ENCODE data around the gene TMEM207. TPM values are rescaled to one million over a fixed set of nuclear protein-coding genes. Genes with fewer than 3 reads are reported as not detected.
A peak's percentile ranks its signal among the peaks of the same experiment; 100 is the strongest.

Gene TMEM207
- total RNA-seq (2.1 and 2.9 TPM in 2 replicates), polyA plus RNA-seq (1.3 and 1.5 TPM in 2 replicates)

- Histone ChIP-seq H3K4me2 (peak within 1 kb of the TSS; percentile 5), H3K9me2 (replicated peaks; ENCODE audit: insufficient read depth) (no peaks in the 10 kb centered on the region), H3K9me3 (ENCODE audit: low read depth) (no peaks in the 10 kb centered on the region), H3K4me3 (no peak within 1 kb of the TSS), H4K20me1 (ENCODE audit: insufficient read depth, poor library complexity, severe bottlenecking) (no peaks in the 10 kb centered on the region), H2AFZ (no peak within 1 kb of the TSS), H3K4me1 (ENCODE audit: insufficient read depth) (peaks cover 14% of the 10 kb centered on the region), H3K36me3 (replicated peaks; ENCODE audit: insufficient read depth, low read depth) (no peaks in the 10 kb centered on the region), H3K27ac (peak within 1 kb of the TSS; percentile 5), H3K79me2 (no peaks in the 10 kb centered on the region), H3K27me3 (no peaks in the 10 kb centered on the region)
- WGBS (ENCODE audit: low lambda C conversion rate, missing lambda C conversion rate), result 54% methylated on average over 1 of the region's 1 CpG
- no peak for TF ChIP-seq CTCF (IDR thresholded peaks at IDR 0.05; ENCODE audit: poor library complexity)
- no peak for TF ChIP-seq EZH2 (IDR thresholded peaks at IDR 0.05; ENCODE audit: borderline replicate concordance)
- no peak for TF ChIP-seq EZH2phosphoT487 (IDR thresholded peaks at IDR 0.05; ENCODE audit: low read depth, severe bottlenecking, unreplicated experiment)
- no peak for DNase-seq (ENCODE audit: low spot score)
These were observed at the start of gene TMEM207 for GRCh38 chr3:190449801-190450200. Gene TMEM207 (minus strand): TSS chr3:190449901. CDS start chr3:190449809, 92 bp downstream.

GRCh38 chr3:190499122-190499521 is 49.4 kb upstream of the TMEM207 start:
- DNase-seq (ENCODE audit: low spot score), result no peak
- Histone ChIP-seq H3K4me3 (no peak overlapping the region), H4K20me1 (ENCODE audit: insufficient read depth, poor library complexity, severe bottlenecking) (no peaks in the 10 kb centered on the region), H3K9me2 (replicated peaks; ENCODE audit: insufficient read depth) (no peaks in the 10 kb centered on the region), H3K27me3 (no peaks in the 10 kb centered on the region), H3K27ac (no peak overlapping the region), H3K4me1 (ENCODE audit: insufficient read depth) (no peaks in the 10 kb centered on the region), H3K36me3 (replicated peaks; ENCODE audit: insufficient read depth, low read depth) (no peaks in the 10 kb centered on the region), H3K9me3 (ENCODE audit: low read depth) (no peaks in the 10 kb centered on the region), H3K4me2 (no peak overlapping the region), H2AFZ (no peak overlapping the region), H3K79me2 (no peaks in the 10 kb centered on the region)
- TF ChIP-seq EZH2phosphoT487 (IDR thresholded peaks at IDR 0.05; ENCODE audit: low read depth, severe bottlenecking, unreplicated experiment), result no peak
- no peak for TF ChIP-seq EZH2 (IDR thresholded peaks at IDR 0.05; ENCODE audit: borderline replicate concordance)
- no peak for TF ChIP-seq CTCF (IDR thresholded peaks at IDR 0.05; ENCODE audit: poor library complexity)
- WGBS (ENCODE audit: low lambda C conversion rate, missing lambda C conversion rate), result 72% methylated on average over 2 of the region's 2 CpGs

GRCh38 chr3:190498293-190498692 is 48.6 kb upstream of the TMEM207 start:
- H3K9me3 ChIP-seq (ENCODE audit: low read depth), result no peaks in the 10 kb centered on the region
- H3K27ac ChIP-seq, result no peak overlapping the region
- H3K27me3 ChIP-seq, result no peaks in the 10 kb centered on the region
- no peak for DNase-seq (ENCODE audit: low spot score)
- TF ChIP-seq EZH2phosphoT487 (IDR thresholded peaks at IDR 0.05; ENCODE audit: low read depth, severe bottlenecking, unreplicated experiment) (no peak), CTCF (IDR thresholded peaks at IDR 0.05; ENCODE audit: poor library complexity) (no peak), EZH2 (IDR thresholded peaks at IDR 0.05; ENCODE audit: borderline replicate concordance) (no peak)
- H2AFZ ChIP-seq, result no peak overlapping the region
- H3K79me2 ChIP-seq, result no peaks in the 10 kb centered on the region
- 87% methylated on average over 2 of the region's 2 CpGs for WGBS (ENCODE audit: low lambda C conversion rate, missing lambda C conversion rate)
- H3K36me3 ChIP-seq (replicated peaks; ENCODE audit: insufficient read depth, low read depth), result no peaks in the 10 kb centered on the region
- no peak overlapping the region for H3K4me2 ChIP-seq
- H3K4me1 ChIP-seq (ENCODE audit: insufficient read depth), result no peaks in the 10 kb centered on the region
- H3K4me3 ChIP-seq, result no peak overlapping the region
- H4K20me1 ChIP-seq (ENCODE audit: insufficient read depth, poor library complexity, severe bottlenecking), result no peaks in the 10 kb centered on the region
- H3K9me2 ChIP-seq (replicated peaks; ENCODE audit: insufficient read depth), result no peaks in the 10 kb centered on the region

- Histone ChIP-seq H3K27ac (no peak overlapping the region), H3K79me2 (no peaks in the 10 kb centered on the region), H3K9me3 (ENCODE audit: low read depth) (no peaks in the 10 kb centered on the region), H3K4me3 (no peak overlapping the region), H3K27me3 (no peaks in the 10 kb centered on the region), H4K20me1 (ENCODE audit: insufficient read depth, poor library complexity, severe bottlenecking) (no peaks in the 10 kb centered on the region), H2AFZ (no peak overlapping the region), H3K4me2 (no peak overlapping the region), H3K4me1 (ENCODE audit: insufficient read depth) (no peaks in the 10 kb centered on the region), H3K9me2 (replicated peaks; ENCODE audit: insufficient read depth) (no peaks in the 10 kb centered on the region), H3K36me3 (replicated peaks; ENCODE audit: insufficient read depth, low read depth) (no peaks in the 10 kb centered on the region)
- WGBS (ENCODE audit: low lambda C conversion rate, missing lambda C conversion rate), result 90% methylated on average over 3 of the region's 3 CpGs
- TF ChIP-seq CTCF (IDR thresholded peaks at IDR 0.05; ENCODE audit: poor library complexity) (no peak), EZH2 (IDR thresholded peaks at IDR 0.05; ENCODE audit: borderline replicate concordance) (no peak), EZH2phosphoT487 (IDR thresholded peaks at IDR 0.05; ENCODE audit: low read depth, severe bottlenecking, unreplicated experiment) (no peak)
- no peak for DNase-seq (ENCODE audit: low spot score)
These were observed 48.1 kb upstream of the TMEM207 start for GRCh38 chr3:190497811-190498210.
